Choroid plexus epithelial cell (primary cell): ENCODE results near the gene NFKB2.

Source experiments
- DNase-seq: peaks from one replicate; pipeline ENCODE4 v3.0.0-alpha.2; 2010; ENCODE audit warnings: low read depth
- H3K4me3 ChIP-seq: 2 replicates; pipeline ENCODE4 v1.5.1; 2011; ENCODE audit warnings: low read depth, mild to moderate bottlenecking, control low read depth, low read length, moderate library complexity
- CTCF ChIP-seq: conservative IDR thresholded peaks from 2 replicates; pipeline ENCODE4 v1.5.1; 2011; ENCODE audit warnings: low read depth, mild to moderate bottlenecking, control low read depth, inconsistent platforms, low read length, moderate library complexity

NFKB2 gene

GRCh38 chr10:102408131-102408727 lies 12.7 kb downstream of the NFKB2 start:
- no peak for TF ChIP-seq CTCF
- H3K4me3 ChIP-seq = peak overlapping the region; percentile 54
- no peak for DNase-seq

GRCh38 chr10:102408728-102409603 lies 13.5 kb downstream of the NFKB2 start:
- no peak for TF ChIP-seq CTCF
- DNase-seq = peak; percentile 44
- peak overlapping the region; percentile 54 for H3K4me3 ChIP-seq

GRCh38 chr10:102409604-102410428 lies 14.3 kb downstream of the NFKB2 start:
- DNase-seq = no peak
- no peak for TF ChIP-seq CTCF
- H3K4me3 ChIP-seq = peak overlapping the region; percentile 61

GRCh38 chr10:102410429-102411073 lies 15.0 kb downstream of the NFKB2 start:
- peak overlapping the region; percentile 61 for H3K4me3 ChIP-seq
- peak; percentile 39 for DNase-seq
- no peak for TF ChIP-seq CTCF

GRCh38 chr10:102411341-102412255 lies 16.1 kb downstream of the NFKB2 start:
- DNase-seq = no peak
- no peak overlapping the region for H3K4me3 ChIP-seq
- no peak for TF ChIP-seq CTCF

GRCh38 chr10:102412293-102412692 lies 16.8 kb downstream of the NFKB2 start:
- TF ChIP-seq CTCF = no peak
- no peak overlapping the region for H3K4me3 ChIP-seq
- no peak for DNase-seq
